Ovary (tissue), 9 donors: Measurements from ENCODE around the gene MITF. TPM values are rescaled to one million over a fixed set of nuclear protein-coding genes. Genes with fewer than 3 reads are reported as not detected.
A peak's percentile ranks its signal among the peaks of the same experiment; 100 is the strongest.

ENCODE experiments used
- DNase-seq, 5 donors: peaks; one replicate each; pipeline ENCODE4 v3.0.0-alpha.2; 2019 to 2020
- H3K27ac ChIP-seq, 2 donors: fragments of 200-600 bp; one replicate each; pipeline versions ENCODE4 v1.5.1 to v1.8.0; 2019 to 2022
- H3K27me3 ChIP-seq: fragments of 200-600 bp; one replicate; pipeline ENCODE4 v1.8.0; 2022
- H3K36me3 ChIP-seq: fragments of 200-600 bp; sonication (generic); one replicate; pipeline ENCODE4 v1.5.1; 2019
- H3K4me1 ChIP-seq: one replicate; pipeline ENCODE4 v1.8.1; 2013; ENCODE audit warnings: mild to moderate bottlenecking, moderate library complexity; ENCODE audit not compliant: insufficient read depth
- H3K4me3 ChIP-seq: fragments of 200-600 bp; sonication (generic); one replicate; pipeline ENCODE4 v1.5.1; 2017
- H3K9me3 ChIP-seq, 2 donors: fragments of 200-600 bp in 1 of 2; sonication (generic) in 1 of 2; one replicate each; pipeline versions ENCODE4 v1.5.1 to v1.8.1; 2013 to 2019; ENCODE audit warnings: mild to moderate bottlenecking in 1 of 2, moderate library complexity in 1 of 2
- CTCF ChIP-seq, 3 donors: fragments of 450-650 bp in 2 of 3; fragments of 200-600 bp in 1 of 3; IDR thresholded peaks; one replicate each; pipeline versions ENCODE4 v1.5.1 to v1.8.0; 2016 to 2022; ENCODE audit warnings: antibody characterized with exemption in 3 of 3, mild to moderate bottlenecking in 1 of 3
- EP300 ChIP-seq: sonication (generic); formaldehyde crosslinking; IDR thresholded peaks from one replicate; pipeline ENCODE4 v1.6.1; 2017; ENCODE audit warnings: antibody characterized with exemption
- POLR2A ChIP-seq: fragments of 450-650 bp; IDR thresholded peaks from one replicate; pipeline ENCODE4 v1.6.1; 2017; ENCODE audit warnings: antibody characterized with exemption, mild to moderate bottlenecking, moderate library complexity
- WGBS, 3 donors: extraction: QIAGEN DNeasy Blood & Tissue Kit in 1 of 3; methylation state at CpG; one replicate each; pipeline versions ENCODE4 v1.1.5 to v1.1.7; 2013 to 2017; 5-methylcytosine and 5-hydroxymethylcytosine counted together
- intact Hi-C, 4 donors: fragments of 100-400 bp; cut with DNase I; formaldehyde crosslinking; loops; one replicate each; pipeline versions ENCODE4 v1.11.0 to v1.15.1; 2022 to 2023
- polyA plus RNA-seq, 2 donors: library from polyadenylated mRNA; stranded (reverse); fragments of 200-250 nt in 1 of 2; fragments of 350-450 nt in 1 of 2; fragmentation: Illumina TruSeq in 1 of 2; extraction: RNeasy Lipid Tissue Mini Kit (QIAGEN cat#74804) in 1 of 2; gene quantifications; one replicate each; pipeline ENCODE4 v1.2.3, GENCODE V29; 2013 to 2014
- total RNA-seq, 7 donors: library from RNA; depleted of rRNA in 2 of 7; stranded (reverse); fragments of >200 nt in 2 of 7; fragmentation: NEBNext Ultra II Directional in 3 of 7; extraction: Animal tissue kit (Norgen Biotek cat#: 25700) in 3 of 7; gene quantifications; one replicate each; pipeline versions ENCODE4 v1.1.0 to v1.2.4, GENCODE V29; 2016 to 2023
- donor health status: DM: no; HTN: no; CAD: no; lungs with moderate emphysema.
- donor health status: DM: no; HTN: no; CAD: no.
- donor health status: Bipolar disorder and iron deficiency.
- donor health status: DM: yes; HTN: yes; CAD: no.
- donor health status: DM: no; HTN: no; CAD: no.
- donor health status: DM: yes; HTN: yes; CAD: no.

Gene MITF
- total and polyA plus RNA-seq, 9 donors, result 13.6 to 38.0 (median 24.9) TPM

GRCh38 chr3:69752241-69752640 is 13.0 kb downstream of the MITF start:
- Histone ChIP-seq H3K36me3 (no peaks in the 10 kb centered on the region), H3K9me3 (no peaks in the 10 kb centered on the region), H3K27ac (peak overlapping the region in 1 of 2 donors; percentile 80), H3K4me1 (peaks cover 25% of the 10 kb centered on the region), H3K27me3 (no peaks in the 10 kb centered on the region), H3K4me3 (no peak overlapping the region)
- no peak for DNase-seq
- TF ChIP-seq CTCF (IDR thresholded peaks at IDR 0.05), result no peak
- no peak for TF ChIP-seq EP300
- no peak for TF ChIP-seq POLR2A
- intact Hi-C loops, result no loop called here
- 89 to 93% (median 91%) methylated on average over 1 of the region's 1 CpG for whole genome bisulfite sequencing, 3 donors

- Histone ChIP-seq H3K27ac (no peak overlapping the region), H3K36me3 (no peaks in the 10 kb centered on the region), H3K9me3 (no peaks in the 10 kb centered on the region), H3K27me3 (no peaks in the 10 kb centered on the region), H3K4me3 (no peak overlapping the region), H3K4me1 (peaks cover 28% of the 10 kb centered on the region)
- intact Hi-C loops, result no loop called here
- no peak for TF ChIP-seq POLR2A
- TF ChIP-seq CTCF (IDR thresholded peaks at IDR 0.05), result no peak
- no peak for TF ChIP-seq EP300
- DNase-seq, result no peak
Measured at GRCh38 chr3:69753179-69753775, 14.0 kb downstream of the MITF start.

DNA sequence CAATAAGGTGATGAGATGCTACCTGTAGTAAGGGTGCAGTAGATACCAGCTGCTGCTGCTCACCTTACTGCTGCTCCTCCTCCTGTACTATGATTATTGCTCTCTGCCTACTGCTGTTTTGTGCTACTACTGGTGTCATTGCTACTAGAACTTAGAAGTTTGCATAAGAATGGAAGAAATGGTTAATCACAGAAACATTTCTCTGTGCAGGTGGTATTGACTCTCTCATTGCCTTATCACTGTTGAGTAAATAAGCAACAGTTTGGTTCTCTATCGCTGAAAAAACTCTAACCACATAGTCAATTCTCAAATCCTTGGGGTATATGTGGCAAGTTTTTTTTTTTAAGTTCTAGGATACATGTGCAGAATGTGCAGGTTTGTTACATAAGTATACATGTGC is 16.5 kb downstream of the MITF start:
- peaks cover 20% of the 10 kb centered on the region for H3K4me1 ChIP-seq
- 92 to 96% (median 94%) methylated on average over 1 of the region's 1 CpG for WGBS, 3 donors
- no peak overlapping the region for H3K27ac ChIP-seq

DNA sequence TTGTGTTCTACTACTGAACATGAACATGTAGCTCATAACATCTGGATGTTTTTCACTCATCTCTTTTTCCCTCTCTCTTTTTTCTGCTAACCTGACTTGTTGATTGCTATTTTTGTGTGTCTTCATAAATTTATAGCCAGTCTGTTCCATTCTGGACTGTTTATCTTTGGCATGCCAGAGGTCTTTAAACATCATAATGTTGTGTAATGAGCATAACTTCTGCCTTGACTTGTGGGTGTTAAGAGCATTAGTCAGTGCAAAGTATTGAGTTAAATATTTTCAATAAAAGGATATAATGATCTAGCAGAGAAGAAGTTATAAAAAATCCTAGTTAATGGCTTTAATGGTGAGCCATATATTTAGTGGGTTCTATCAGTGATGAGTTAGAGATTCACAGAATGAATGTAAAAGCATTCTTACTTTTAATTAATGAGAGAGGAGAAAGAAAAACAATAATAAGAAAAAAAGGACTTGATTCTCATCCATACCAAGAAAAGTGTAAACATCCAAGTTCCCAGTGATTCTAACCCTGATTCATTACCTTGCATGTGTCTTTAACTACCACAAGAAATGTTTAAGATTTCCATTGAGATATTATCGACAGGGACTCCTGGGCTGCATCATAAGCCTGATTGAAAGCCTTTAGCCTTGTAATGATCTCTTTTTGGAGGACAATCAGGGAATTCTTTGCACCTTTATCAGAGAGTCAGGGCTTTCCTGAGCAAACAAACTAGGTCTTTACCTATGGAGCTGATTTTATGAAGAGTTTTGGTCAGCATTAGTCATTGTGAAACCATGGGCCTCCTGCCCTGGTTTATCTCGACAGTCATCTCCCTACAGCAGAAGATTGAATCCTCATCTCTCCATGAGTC is 22.9 kb downstream of the MITF start:
- no peaks in the 10 kb centered on the region for H3K9me3 ChIP-seq
- WGBS, 3 donors, result 73 to 79% (median 76%) methylated on average over 2 of the region's 2 CpGs
- H3K4me1 ChIP-seq, result peaks cover 20% of the 10 kb centered on the region
- TF ChIP-seq CTCF (IDR thresholded peaks at IDR 0.05) (no peak), EP300 (no peak), POLR2A (no peak)
- H3K27me3 ChIP-seq, result no peaks in the 10 kb centered on the region
- DNase-seq, result no peak
- H3K36me3 ChIP-seq, result no peaks in the 10 kb centered on the region
- no peak overlapping the region for H3K4me3 ChIP-seq
- peak overlapping the region in 1 of 2 donors; percentile 14 for H3K27ac ChIP-seq
- intact Hi-C loops, result no loop called here

More for the DNA sequence above, 16.5 kb downstream of the MITF start:
- H3K4me3 ChIP-seq, result no peak overlapping the region
- intact Hi-C loops, result no loop called here
- no peak for TF ChIP-seq POLR2A
- TF ChIP-seq CTCF (IDR thresholded peaks at IDR 0.05), result no peak
- no peak for TF ChIP-seq EP300
- no peaks in the 10 kb centered on the region for H3K27me3 ChIP-seq
- DNase-seq, result no peak
- H3K36me3 ChIP-seq, result no peaks in the 10 kb centered on the region
- H3K9me3 ChIP-seq, result no peaks in the 10 kb centered on the region
